HepG2 (cell line): ENCODE results near the gene ULK3. TPM values are rescaled to one million over a fixed set of nuclear protein-coding genes. Genes with fewer than 3 reads are reported as not detected.

Experiments
- ATAC-seq: fragments of 200-7000 bp; cut with Tn5 transposase; 3 replicates; pipeline ENCODE4 v1.9.1; 2020; ENCODE audit warnings: mild to moderate bottlenecking, moderate library complexity
- BruUV-seq: library from RNA; stranded (reverse); fragments of 400-500 nt; replicated peaks from 2 replicates; lab custom pipeline; 2021; lab: Mats Ljungman, UMichigan
- CTCF ChIA-PET: fragments of 300-600 bp; formaldehyde crosslinking; extraction: SDS; loops from one replicate; lab custom pipeline; 2021; ENCODE audit warnings: low total read pairs, inconsistent platforms, low intra/inter-chr PET ratio; lab: Yijun Ruan, JAX
- POLR2A ChIA-PET: fragments of 350-600 bp; sonication (Branson Sonifier 250); formaldehyde crosslinking; loops from one replicate; lab custom pipeline; 2020; ENCODE audit warnings: antibody characterized with exemption, inconsistent platforms; lab: Yijun Ruan, JAX
- DNase-seq: peaks from one replicate; pipeline ENCODE4 v3.0.0-alpha.2; 2015; ENCODE audit warnings: low spot score
- FAIRE-seq: peaks from 3 replicates; lab custom pipeline; 2011; peaks lifted over from hg19 to GRCh38; lab: Jason Lieb, UNC
- H2AFZ ChIP-seq: one replicate; pipeline ENCODE4 v1.6.1; 2011; ENCODE audit warnings: low read length, inconsistent platforms
- H3K27ac ChIP-seq: fragments of 300-600 bp; 3 replicates; pipeline ENCODE4 v1.8.0; 2011; ENCODE audit warnings: mixed run types, mild to moderate bottlenecking, mixed read lengths, low read length, inconsistent platforms; ENCODE audit not compliant: insufficient read depth; ENCODE audit errors: extremely low read length
- H3K27me3 ChIP-seq, 2 experiments: fragments of 200-600 bp in 1 of 2; 2 replicates in 1 of 2; 3 replicates in 1 of 2; pipeline versions ENCODE4 v1.6.0 to v1.8.0; 2011; ENCODE audit warnings: low read length in 2 of 2, mild to moderate bottlenecking in 2 of 2, moderate library complexity in 2 of 2, inconsistent platforms in 1 of 2; ENCODE audit not compliant: insufficient read depth in 2 of 2, control insufficient read depth in 1 of 2
- H3K36me3 ChIP-seq, 2 experiments: fragments of 200-600 bp in 1 of 2; replicated peaks in 1 of 2; 2 replicates in 1 of 2; 3 replicates in 1 of 2; pipeline versions ENCODE4 v1.5.1 to v1.8.0; 2011; ENCODE audit warnings: low read length in 2 of 2, inconsistent platforms in 1 of 2; ENCODE audit not compliant: insufficient read depth in 2 of 2, control insufficient read depth in 1 of 2
- H3K4me1 ChIP-seq: 2 replicates; pipeline ENCODE4 v1.5.1; 2012; ENCODE audit warnings: low read length, inconsistent platforms; ENCODE audit not compliant: insufficient read depth
- H3K4me2 ChIP-seq: 2 replicates; pipeline ENCODE4 v1.6.0; 2011; ENCODE audit warnings: low read depth, low read length, inconsistent platforms
- H3K4me3 ChIP-seq, 3 experiments: fragments of 200-600 bp in 1 of 3; sonication (generic), shearing (Covaris generic) in 1 of 3; replicated peaks in 1 of 3; 2 replicates each; pipeline ENCODE4 v1.5.1; 2011 to 2016; ENCODE audit warnings: low read length in 3 of 3, inconsistent platforms in 2 of 3, low read depth in 2 of 3, mild to moderate bottlenecking in 2 of 3, control low read depth in 1 of 3, mixed read lengths in 1 of 3; ENCODE audit not compliant: insufficient read depth in 1 of 3
- H3K79me2 ChIP-seq: one replicate; pipeline ENCODE4 v1.6.1; 2011; ENCODE audit warnings: low read length, inconsistent platforms; ENCODE audit not compliant: insufficient read depth
- H3K9ac ChIP-seq: 2 replicates; pipeline ENCODE4 v1.6.0; 2011; ENCODE audit warnings: mild to moderate bottlenecking, low read depth, low read length, inconsistent platforms; ENCODE audit not compliant: insufficient read depth
- H3K9me3 ChIP-seq: 2 replicates; pipeline ENCODE4 v1.5.1; 2012; ENCODE audit warnings: mild to moderate bottlenecking, low read length
- H4K20me1 ChIP-seq: 2 replicates; pipeline ENCODE4 v1.6.0; 2011; ENCODE audit warnings: inconsistent platforms, mild to moderate bottlenecking, low read length, moderate library complexity; ENCODE audit not compliant: insufficient read depth
- AKAP8 ChIP-seq: sonication (generic); formaldehyde crosslinking; IDR thresholded peaks from 2 replicates; pipeline ENCODE4 v1.5.1; 2020; ENCODE audit warnings: mild to moderate bottlenecking, missing genetic modification reagents
- EP300 ChIP-seq, 3 experiments: sonication (generic) in 1 of 3; formaldehyde crosslinking in 1 of 3; IDR thresholded peaks; 2 replicates each; pipeline versions ENCODE4 v1.5.1 to v1.6.1; 2011 to 2020; ENCODE audit warnings: low read depth in 2 of 3, low read length in 2 of 3, borderline replicate concordance in 1 of 3, improper control_type of control experiment in 1 of 3, mild to moderate bottlenecking in 1 of 3, missing genetic modification reagents in 1 of 3, moderate library complexity in 1 of 3
- FOXJ3 ChIP-seq: sonication (generic); formaldehyde crosslinking; IDR thresholded peaks from 2 replicates; pipeline ENCODE4 v1.4.0; 2020; ENCODE audit warnings: missing genetic modification reagents, mild to moderate bottlenecking, borderline replicate concordance
- LCORL ChIP-seq, 2 experiments: fragments of 450-650 bp in 1 of 2; sonication (generic) in 1 of 2; formaldehyde crosslinking in 1 of 2; IDR thresholded peaks; 2 replicates each; pipeline versions ENCODE4 v1.5.0 to v1.6.1; 2017 to 2020; ENCODE audit warnings: antibody characterized with exemption in 1 of 2, missing genetic modification reagents in 1 of 2
- POLR2G ChIP-seq: fragments of 200-400 bp; formaldehyde crosslinking; IDR thresholded peaks from 2 replicates; pipeline ENCODE4 v1.6.1; 2018; ENCODE audit warnings: mild to moderate bottlenecking, low read depth, low read length, moderate library complexity
- SMAD9 ChIP-seq: sonication (generic); formaldehyde crosslinking; IDR thresholded peaks from 2 replicates; pipeline ENCODE4 v1.5.1; 2020; ENCODE audit warnings: mild to moderate bottlenecking, missing genetic modification reagents
- TEAD3 ChIP-seq: optimal IDR thresholded peaks from 2 replicates; pipeline ENCODE3; 2016; ENCODE audit warnings: borderline replicate concordance
- ZGPAT ChIP-seq: IDR thresholded peaks from 2 replicates; pipeline ENCODE4 v1.6.1; 2016; ENCODE audit warnings: mild to moderate bottlenecking
- ZNF773 ChIP-seq: sonication (generic); formaldehyde crosslinking; IDR thresholded peaks from 2 replicates; pipeline ENCODE4 v1.4.0; 2020; ENCODE audit warnings: missing genetic modification reagents, borderline replicate concordance
- ZNF781 ChIP-seq: sonication (generic); formaldehyde crosslinking; IDR thresholded peaks from 2 replicates; pipeline ENCODE4 v1.5.1; 2020; ENCODE audit warnings: borderline replicate concordance, mild to moderate bottlenecking, missing genetic modification reagents; ENCODE audit errors: not compliant biosample characterization
- WGBS: methylation state at CpG from one replicate; pipeline ENCODE4 v1.1.6; 2017; ENCODE audit warnings: low lambda C conversion rate; 5-methylcytosine and 5-hydroxymethylcytosine counted together
- in situ Hi-C: cut with HindIII; loops from 2 replicates; pipeline ENCODE4 v1.10.0; 2017; ENCODE audit warnings: low pct_unique_long_range_greater_than_20kb; ENCODE audit not compliant: extremely low pct_ligation_motif_present
- intact Hi-C: fragments of 100-400 bp; cut with micrococcal nuclease; formaldehyde crosslinking; loops from one replicate; pipeline ENCODE4 v1.10.0; 2022; ENCODE audit not compliant: unreplicated experiment
- polyA plus RNA-seq, 8 experiments: library from polyadenylated mRNA; depleted of rRNA in 3 of 8; stranded (reverse) in 7 of 8; unstranded in 1 of 8; fragments of >200 nt; fragmentation: Illumina TruSeq in 4 of 8; extraction: Trizol in 4 of 8; gene quantifications; 2 replicates each; pipeline versions ENCODE4 v1.2.1 to v1.2.3, GENCODE V29; 2011 to 2016; ENCODE audit warnings: low read depth in 4 of 8, missing spikeins in 1 of 8, mixed read lengths in 1 of 8; ENCODE audit not compliant: insufficient read depth in 1 of 8
- total RNA-seq, 5 experiments: library from RNA; depleted of rRNA; stranded (reverse); fragments of >200 nt; fragmentation: Illumina TruSeq; extraction: Trizol; gene quantifications; 2 replicates each; pipeline ENCODE4 v1.2.3, GENCODE V29; 2016; ENCODE audit warnings: low read depth in 1 of 5

Gene ULK3
- total and polyA plus RNA-seq, 2 of the 13 experiments (the other 11 are each of a cell fraction or from before 2014, with no cell fraction given) = 15.2 to 23.7 TPM

GRCh38 chr15:74823324-74823723 is 19.6 kb downstream of the ULK3 start:
- H3K4me2 ChIP-seq = no peak overlapping the region
- H2AFZ ChIP-seq = no peak overlapping the region
- ATAC-seq (no peak), FAIRE-seq (no peak), DNase-seq (no peak)
- no peak overlapping the region for H3K27ac ChIP-seq
- in situ Hi-C loops (no loop called here), intact Hi-C loops (no loop called here)
- no TSS peak for BruUV-seq
- no peaks in the 10 kb centered on the region; the same call in 1 of the 2 replicates for H4K20me1 ChIP-seq
- no peak for TF ChIP-seq AKAP8 (CRISPR knock-in tag)
- TF ChIP-seq EP300 (IDR thresholded peaks at IDR 0.05; ENCODE audit: low read depth in 2 of 2, low read length in 2 of 2) = no peak
- no peak for TF ChIP-seq EP300 (CRISPR knock-in tag; IDR thresholded peaks at IDR 0.05; ENCODE audit: borderline replicate concordance)
- TF ChIP-seq TEAD3 (CRISPR knock-in tag) = no peak
- TF ChIP-seq ZNF781 (CRISPR knock-in tag) = no peak
- no peak for TF ChIP-seq FOXJ3 (CRISPR knock-in tag)
- no peak for TF ChIP-seq LCORL (IDR thresholded peaks at IDR 0.05)
- TF ChIP-seq LCORL (CRISPR knock-in tag; IDR thresholded peaks at IDR 0.05) = no peak
- TF ChIP-seq POLR2G = no peak
- TF ChIP-seq ZNF773 (CRISPR knock-in tag) = no peak
- no peak for TF ChIP-seq ZGPAT
- no peak for TF ChIP-seq SMAD9 (CRISPR knock-in tag)
- H3K4me3 ChIP-seq = no peak overlapping the region
- POLR2A ChIA-PET = no interaction called here
- 2% methylated on average over 3 of the region's 6 CpGs for WGBS
- H3K9me3 ChIP-seq = no peaks in the 10 kb centered on the region
- H3K4me1 ChIP-seq = peaks cover 16% of the 10 kb centered on the region
- CTCF ChIA-PET = no interaction called here
- H3K36me3 ChIP-seq = no peaks in the 10 kb centered on the region
- no peaks in the 10 kb centered on the region for H3K79me2 ChIP-seq
- H3K27me3 ChIP-seq = peaks cover 5 to 41% of the 10 kb centered on the region in 2 experiments; a peak in 4 of 5 replicates
- H3K9ac ChIP-seq = no peak overlapping the region
